Adipocyte (in vitro differentiated cells): ENCODE results near the gene TIMP2.
"Not testable (repeated sequence)": the region's sequence is repeated elsewhere in the genome, so short reads cannot be mapped to it uniquely, and the experiment has no call there.

Experiments used
- DNase-seq: peaks from one replicate; pipeline ENCODE4 v3.0.0-alpha.2; 2015; ENCODE audit warnings: low read depth
- H3K27me3 ChIP-seq: replicated peaks from 2 replicates; pipeline ENCODE4 v1.7.0; 2013; ENCODE audit warnings: mild to moderate bottlenecking, low read length, moderate library complexity; ENCODE audit not compliant: control insufficient read depth, insufficient read depth
- H3K36me3 ChIP-seq: 2 replicates; pipeline ENCODE4 v1.7.0; 2013; ENCODE audit warnings: low read length, mild to moderate bottlenecking, moderate library complexity; ENCODE audit not compliant: control insufficient read depth, insufficient read depth, severe bottlenecking
- H3K4me1 ChIP-seq: 2 replicates; pipeline ENCODE4 v1.7.0; 2013; ENCODE audit warnings: mild to moderate bottlenecking, low read length, moderate library complexity; ENCODE audit not compliant: control insufficient read depth, insufficient read depth
- H3K4me3 ChIP-seq: 2 replicates; pipeline ENCODE4 v1.7.0; 2013; ENCODE audit warnings: mild to moderate bottlenecking, low read length, moderate library complexity
- H3K9ac ChIP-seq: 2 replicates; pipeline ENCODE4 v1.7.0; 2013; ENCODE audit warnings: mild to moderate bottlenecking, low read length, moderate library complexity
- H3K9me3 ChIP-seq: 2 replicates; pipeline ENCODE4 v1.7.0; 2013; ENCODE audit warnings: mild to moderate bottlenecking, low read length, moderate library complexity; ENCODE audit not compliant: control insufficient read depth

Gene TIMP2

GRCh38 chr17:78966123-78966813 is 41.1 kb upstream of the TIMP2 start:
- no peak overlapping the region for H3K4me3 ChIP-seq
- no peaks in the 10 kb centered on the region for H3K9me3 ChIP-seq
- no peak overlapping the region for H3K9ac ChIP-seq
- DNase-seq = no peak
- no peaks in the 10 kb centered on the region for H3K27me3 ChIP-seq
- peaks cover 12% of the 10 kb centered on the region for H3K36me3 ChIP-seq
- peaks cover 11% of the 10 kb centered on the region for H3K4me1 ChIP-seq

GRCh38 chr17:78965491-78965924 is 40.3 kb upstream of the TIMP2 start:
- Histone ChIP-seq H3K9ac (no peak overlapping the region), H3K4me1 (peaks cover 12% of the 10 kb centered on the region), H3K9me3 (no peaks in the 10 kb centered on the region), H3K27me3 (no peaks in the 10 kb centered on the region), H3K4me3 (no peak overlapping the region), H3K36me3 (peaks cover 9% of the 10 kb centered on the region)
- no peak for DNase-seq

- Histone ChIP-seq H3K9me3 (no peaks in the 10 kb centered on the region), H3K27me3 (no peaks in the 10 kb centered on the region), H3K4me3 (no peak overlapping the region), H3K36me3 (no peaks in the 10 kb centered on the region), H3K9ac (no peak overlapping the region), H3K4me1 (peaks cover 12% of the 10 kb centered on the region)
- DNase-seq = no peak
Observed at GRCh38 chr17:78963378-78963777, 38.2 kb upstream of the TIMP2 start.

GRCh38 chr17:78962984-78963348 is 37.8 kb upstream of the TIMP2 start:
- H3K9me3 ChIP-seq = not testable (repeated sequence)

GRCh38 chr17:78962345-78962983 is 37.3 kb upstream of the TIMP2 start:
- no peaks in the 10 kb centered on the region for H3K36me3 ChIP-seq
- H3K4me3 ChIP-seq = no peak overlapping the region
- H3K9me3 ChIP-seq = no peaks in the 10 kb centered on the region
- peak; percentile 12 for DNase-seq
- H3K9ac ChIP-seq = no peak overlapping the region
- H3K27me3 ChIP-seq = no peaks in the 10 kb centered on the region
- peaks cover 12% of the 10 kb centered on the region for H3K4me1 ChIP-seq

More at GRCh38 chr17:78962984-78963348, 37.8 kb upstream of the TIMP2 start:
- not testable (repeated sequence) for H3K9ac ChIP-seq, H3K36me3 ChIP-seq, DNase-seq, H3K4me3 ChIP-seq, H3K27me3 ChIP-seq
- peaks cover 12% of the 10 kb centered on the region for H3K4me1 ChIP-seq

GRCh38 chr17:78961571-78961970 is 36.4 kb upstream of the TIMP2 start:
- no peaks in the 10 kb centered on the region for H3K27me3 ChIP-seq
- no peak overlapping the region for H3K9ac ChIP-seq
- DNase-seq = no peak
- no peak overlapping the region for H3K4me3 ChIP-seq
- peaks cover 12% of the 10 kb centered on the region for H3K4me1 ChIP-seq
- H3K36me3 ChIP-seq = no peaks in the 10 kb centered on the region
- no peaks in the 10 kb centered on the region for H3K9me3 ChIP-seq

- peak; percentile 56 for DNase-seq
- H3K4me3 ChIP-seq = no peak overlapping the region
- H3K27me3 ChIP-seq = no peaks in the 10 kb centered on the region
- H3K4me1 ChIP-seq = peaks cover 12% of the 10 kb centered on the region
- no peaks in the 10 kb centered on the region for H3K9me3 ChIP-seq
- H3K36me3 ChIP-seq = no peaks in the 10 kb centered on the region
- no peak overlapping the region for H3K9ac ChIP-seq
Observed at GRCh38 chr17:78960928-78961327, 35.7 kb upstream of the TIMP2 start.

- no peaks in the 10 kb centered on the region for H3K9me3 ChIP-seq
- peaks cover 12% of the 10 kb centered on the region for H3K4me1 ChIP-seq
Observed at GRCh38 chr17:78959803-78960202, 34.6 kb upstream of the TIMP2 start.

GRCh38 chr17:78958641-78959127 is 33.5 kb upstream of the TIMP2 start:
- H3K36me3 ChIP-seq = no peaks in the 10 kb centered on the region
- no peak overlapping the region for H3K4me3 ChIP-seq
- DNase-seq = no peak

More at GRCh38 chr17:78959803-78960202, 34.6 kb upstream of the TIMP2 start:
- H3K36me3 ChIP-seq = no peaks in the 10 kb centered on the region
- no peak overlapping the region for H3K4me3 ChIP-seq
- no peak for DNase-seq
- H3K9ac ChIP-seq = no peak overlapping the region
- H3K27me3 ChIP-seq = no peaks in the 10 kb centered on the region

GRCh38 chr17:78957128-78957527 is 31.9 kb upstream of the TIMP2 start:
- H3K4me1 ChIP-seq = peaks cover 17% of the 10 kb centered on the region
- H3K36me3 ChIP-seq = no peaks in the 10 kb centered on the region
- H3K27me3 ChIP-seq = peaks cover 5% of the 10 kb centered on the region
- no peak for DNase-seq
- no peaks in the 10 kb centered on the region for H3K9me3 ChIP-seq
- H3K4me3 ChIP-seq = no peak overlapping the region
- no peak overlapping the region for H3K9ac ChIP-seq

More at GRCh38 chr17:78958641-78959127, 33.5 kb upstream of the TIMP2 start:
- H3K9me3 ChIP-seq = no peaks in the 10 kb centered on the region
- H3K27me3 ChIP-seq = peaks cover 5% of the 10 kb centered on the region
- no peak overlapping the region for H3K9ac ChIP-seq
- peaks cover 12% of the 10 kb centered on the region for H3K4me1 ChIP-seq

GRCh38 chr17:78956254-78956653 is 31.1 kb upstream of the TIMP2 start:
- no peak for DNase-seq
- H3K4me1 ChIP-seq = peaks cover 15% of the 10 kb centered on the region
- peaks cover 5% of the 10 kb centered on the region for H3K27me3 ChIP-seq
- no peak overlapping the region for H3K9ac ChIP-seq
- H3K4me3 ChIP-seq = no peak overlapping the region
- no peaks in the 10 kb centered on the region for H3K36me3 ChIP-seq
- peaks cover 5% of the 10 kb centered on the region for H3K9me3 ChIP-seq
